ENCODE data around the gene TEK.

DNA sequence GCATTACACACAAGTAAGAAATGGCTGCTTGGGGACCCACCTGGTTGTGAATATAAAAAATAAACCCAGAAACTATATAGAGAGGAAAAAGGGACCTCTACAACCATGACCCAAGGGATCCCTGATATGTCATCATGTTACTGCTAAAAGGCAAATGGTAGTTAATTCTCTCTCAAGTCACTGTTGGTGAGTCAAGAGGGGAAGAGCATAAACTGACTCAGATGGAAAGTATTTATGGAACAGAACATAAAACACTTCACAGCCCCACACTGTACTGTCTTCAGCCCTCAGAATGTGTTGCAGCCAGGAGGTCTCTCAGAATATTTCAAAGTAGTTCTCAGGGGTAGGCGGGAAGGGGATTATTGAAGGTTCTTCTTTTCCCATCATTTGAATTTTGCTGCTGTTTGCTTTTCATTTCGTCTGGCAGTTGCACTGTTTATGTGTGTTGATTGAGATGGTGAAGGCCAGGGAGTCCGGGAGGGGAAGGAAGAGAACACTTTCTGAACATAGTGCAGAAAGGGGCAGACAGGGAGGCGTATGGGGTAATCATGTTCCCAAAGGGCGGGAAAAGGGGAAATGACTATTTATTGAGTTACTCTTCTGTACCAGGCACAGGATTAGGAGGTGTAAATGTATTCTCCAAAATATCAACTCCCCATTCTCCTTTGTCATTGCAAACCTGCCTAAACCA, 85.5 kb downstream of the TEK start:
- TF ChIP-seq POLR2A (IDR thresholded peaks at IDR 0.05; ENCODE audit: low read length) (no peak), GATA1 (IDR thresholded peaks at IDR 0.05; ENCODE audit: low read depth, low read length) (no peak)

All from erythroblast (primary cell).